ENCODE results near the gene ZNF2. TPM values are rescaled to one million over a fixed set of nuclear protein-coding genes. Genes with fewer than 3 reads are reported as not detected.

The ZNF2 gene
- total and polyA plus RNA-seq, 2 of the 13 experiments (the other 11 are each of a cell fraction or from before 2014, with no cell fraction given), result 4.3 to 6.1 TPM

DNA sequence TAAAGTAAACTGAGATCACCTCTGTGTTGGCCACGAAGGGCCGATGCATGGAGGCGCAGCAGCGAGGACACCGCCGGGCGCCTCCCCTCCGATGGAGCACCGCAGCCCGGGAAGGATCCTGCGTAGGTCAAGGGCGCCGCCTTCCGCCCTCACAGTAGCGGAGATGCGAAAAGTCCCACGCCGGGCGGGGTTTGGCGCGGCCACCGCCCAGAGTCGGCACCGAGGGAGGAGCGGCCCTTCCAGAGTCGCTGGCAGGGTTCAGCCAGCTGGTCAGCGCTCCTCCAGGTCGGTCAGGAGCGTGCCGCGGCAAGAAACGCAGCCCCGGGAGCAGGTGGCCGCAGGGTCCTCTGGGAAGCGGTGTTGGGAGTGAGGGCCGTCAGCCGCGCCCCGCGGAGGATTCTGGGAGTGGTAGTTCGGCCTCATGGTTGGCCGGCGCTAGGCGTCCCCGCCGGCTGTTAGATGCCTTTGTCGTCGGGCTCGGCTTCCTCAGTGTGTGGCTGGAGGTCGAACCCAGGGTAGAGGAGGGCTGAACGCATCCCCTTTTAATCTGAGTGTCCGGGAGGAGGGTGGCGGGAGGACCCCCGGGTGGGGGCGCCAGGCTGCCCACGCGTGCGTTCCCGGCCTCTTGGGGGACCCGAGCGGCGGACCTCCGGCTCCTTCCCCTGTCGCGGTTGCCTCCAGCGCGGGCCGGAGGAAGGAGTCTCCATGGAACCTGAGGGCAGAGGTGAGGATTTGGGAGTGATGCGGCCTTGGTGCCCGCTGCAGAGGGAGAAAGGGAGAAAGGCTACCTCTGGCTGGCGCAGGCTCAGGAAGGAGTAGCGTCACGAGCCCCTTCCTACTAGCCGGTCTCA is 41.7 kb downstream of the ZNF2 start, which contains the start of gene ZNF892 (continued):
- TF ChIP-seq PITX1 (CRISPR knock-in tag; IDR thresholded peaks at IDR 0.05), result peak; percentile 36; the same call in 1 of the 2 replicates
- TF ChIP-seq, protein P1, sequence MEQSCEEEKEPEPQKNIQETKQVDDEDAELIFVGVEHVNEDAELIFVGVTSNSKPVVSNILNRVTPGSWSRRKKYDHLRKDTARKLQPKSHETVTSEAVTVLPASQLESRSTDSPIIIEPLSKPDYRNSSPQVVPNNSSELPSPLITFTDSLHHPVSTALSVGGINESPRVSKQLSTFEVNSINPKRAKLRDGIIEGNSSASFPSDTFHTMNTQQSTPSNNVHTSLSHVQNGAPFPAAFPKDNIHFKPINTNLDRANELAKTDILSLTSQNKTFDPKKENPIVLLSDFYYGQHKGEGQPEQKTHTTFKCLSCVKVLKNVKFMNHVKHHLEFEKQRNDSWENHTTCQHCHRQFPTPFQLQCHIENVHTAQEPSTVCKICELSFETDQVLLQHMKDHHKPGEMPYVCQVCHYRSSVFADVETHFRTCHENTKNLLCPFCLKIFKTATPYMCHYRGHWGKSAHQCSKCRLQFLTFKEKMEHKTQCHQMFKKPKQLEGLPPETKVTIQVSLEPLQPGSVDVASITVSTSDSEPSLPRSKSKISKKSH (CRISPR knock-in tag; IDR thresholded peaks at IDR 0.05; ENCODE audit: borderline replicate concordance), result peak; percentile 81
- peak; percentile 56; the same call in 1 of the 2 replicates for TF ChIP-seq KAT8 (CRISPR knock-in tag; IDR thresholded peaks at IDR 0.05)
- peak; percentile 61; the same call in 1 of the 2 replicates for TF ChIP-seq HOXA5 (CRISPR knock-in tag; IDR thresholded peaks at IDR 0.05)
- TF ChIP-seq, protein P2, sequence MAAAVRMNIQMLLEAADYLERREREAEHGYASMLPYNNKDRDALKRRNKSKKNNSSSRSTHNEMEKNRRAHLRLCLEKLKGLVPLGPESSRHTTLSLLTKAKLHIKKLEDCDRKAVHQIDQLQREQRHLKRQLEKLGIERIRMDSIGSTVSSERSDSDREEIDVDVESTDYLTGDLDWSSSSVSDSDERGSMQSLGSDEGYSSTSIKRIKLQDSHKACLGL (CRISPR knock-in tag; IDR thresholded peaks at IDR 0.05), result 0 out of 2 replicates have a peak, but pooled peaks have one; percentile 23
- TF ChIP-seq, protein P3, sequence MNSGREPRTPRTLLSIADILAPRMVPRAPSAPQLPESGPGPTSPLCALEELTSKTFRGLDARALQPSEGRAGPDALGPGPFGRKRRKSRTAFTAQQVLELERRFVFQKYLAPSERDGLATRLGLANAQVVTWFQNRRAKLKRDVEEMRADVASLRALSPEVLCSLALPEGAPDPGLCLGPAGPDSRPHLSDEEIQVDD (CRISPR knock-in tag; IDR thresholded peaks at IDR 0.05; ENCODE audit: borderline replicate concordance), result peak; percentile 70; the same call in 1 of the 2 replicates
- 0 out of 2 replicates have a peak, but pooled peaks have one; percentile 50 for TF ChIP-seq ZNF431 (CRISPR knock-in tag; IDR thresholded peaks at IDR 0.05; ENCODE audit: borderline replicate concordance, low read depth)
- TF ChIP-seq, protein P4, sequence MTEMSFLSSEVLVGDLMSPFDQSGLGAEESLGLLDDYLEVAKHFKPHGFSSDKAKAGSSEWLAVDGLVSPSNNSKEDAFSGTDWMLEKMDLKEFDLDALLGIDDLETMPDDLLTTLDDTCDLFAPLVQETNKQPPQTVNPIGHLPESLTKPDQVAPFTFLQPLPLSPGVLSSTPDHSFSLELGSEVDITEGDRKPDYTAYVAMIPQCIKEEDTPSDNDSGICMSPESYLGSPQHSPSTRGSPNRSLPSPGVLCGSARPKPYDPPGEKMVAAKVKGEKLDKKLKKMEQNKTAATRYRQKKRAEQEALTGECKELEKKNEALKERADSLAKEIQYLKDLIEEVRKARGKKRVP (CRISPR knock-in tag; IDR thresholded peaks at IDR 0.05), result no peak
- peak; percentile 37; the same call in 1 of the 2 replicates for TF ChIP-seq SRY (CRISPR knock-in tag; IDR thresholded peaks at IDR 0.05)
- TF ChIP-seq, protein P5, sequence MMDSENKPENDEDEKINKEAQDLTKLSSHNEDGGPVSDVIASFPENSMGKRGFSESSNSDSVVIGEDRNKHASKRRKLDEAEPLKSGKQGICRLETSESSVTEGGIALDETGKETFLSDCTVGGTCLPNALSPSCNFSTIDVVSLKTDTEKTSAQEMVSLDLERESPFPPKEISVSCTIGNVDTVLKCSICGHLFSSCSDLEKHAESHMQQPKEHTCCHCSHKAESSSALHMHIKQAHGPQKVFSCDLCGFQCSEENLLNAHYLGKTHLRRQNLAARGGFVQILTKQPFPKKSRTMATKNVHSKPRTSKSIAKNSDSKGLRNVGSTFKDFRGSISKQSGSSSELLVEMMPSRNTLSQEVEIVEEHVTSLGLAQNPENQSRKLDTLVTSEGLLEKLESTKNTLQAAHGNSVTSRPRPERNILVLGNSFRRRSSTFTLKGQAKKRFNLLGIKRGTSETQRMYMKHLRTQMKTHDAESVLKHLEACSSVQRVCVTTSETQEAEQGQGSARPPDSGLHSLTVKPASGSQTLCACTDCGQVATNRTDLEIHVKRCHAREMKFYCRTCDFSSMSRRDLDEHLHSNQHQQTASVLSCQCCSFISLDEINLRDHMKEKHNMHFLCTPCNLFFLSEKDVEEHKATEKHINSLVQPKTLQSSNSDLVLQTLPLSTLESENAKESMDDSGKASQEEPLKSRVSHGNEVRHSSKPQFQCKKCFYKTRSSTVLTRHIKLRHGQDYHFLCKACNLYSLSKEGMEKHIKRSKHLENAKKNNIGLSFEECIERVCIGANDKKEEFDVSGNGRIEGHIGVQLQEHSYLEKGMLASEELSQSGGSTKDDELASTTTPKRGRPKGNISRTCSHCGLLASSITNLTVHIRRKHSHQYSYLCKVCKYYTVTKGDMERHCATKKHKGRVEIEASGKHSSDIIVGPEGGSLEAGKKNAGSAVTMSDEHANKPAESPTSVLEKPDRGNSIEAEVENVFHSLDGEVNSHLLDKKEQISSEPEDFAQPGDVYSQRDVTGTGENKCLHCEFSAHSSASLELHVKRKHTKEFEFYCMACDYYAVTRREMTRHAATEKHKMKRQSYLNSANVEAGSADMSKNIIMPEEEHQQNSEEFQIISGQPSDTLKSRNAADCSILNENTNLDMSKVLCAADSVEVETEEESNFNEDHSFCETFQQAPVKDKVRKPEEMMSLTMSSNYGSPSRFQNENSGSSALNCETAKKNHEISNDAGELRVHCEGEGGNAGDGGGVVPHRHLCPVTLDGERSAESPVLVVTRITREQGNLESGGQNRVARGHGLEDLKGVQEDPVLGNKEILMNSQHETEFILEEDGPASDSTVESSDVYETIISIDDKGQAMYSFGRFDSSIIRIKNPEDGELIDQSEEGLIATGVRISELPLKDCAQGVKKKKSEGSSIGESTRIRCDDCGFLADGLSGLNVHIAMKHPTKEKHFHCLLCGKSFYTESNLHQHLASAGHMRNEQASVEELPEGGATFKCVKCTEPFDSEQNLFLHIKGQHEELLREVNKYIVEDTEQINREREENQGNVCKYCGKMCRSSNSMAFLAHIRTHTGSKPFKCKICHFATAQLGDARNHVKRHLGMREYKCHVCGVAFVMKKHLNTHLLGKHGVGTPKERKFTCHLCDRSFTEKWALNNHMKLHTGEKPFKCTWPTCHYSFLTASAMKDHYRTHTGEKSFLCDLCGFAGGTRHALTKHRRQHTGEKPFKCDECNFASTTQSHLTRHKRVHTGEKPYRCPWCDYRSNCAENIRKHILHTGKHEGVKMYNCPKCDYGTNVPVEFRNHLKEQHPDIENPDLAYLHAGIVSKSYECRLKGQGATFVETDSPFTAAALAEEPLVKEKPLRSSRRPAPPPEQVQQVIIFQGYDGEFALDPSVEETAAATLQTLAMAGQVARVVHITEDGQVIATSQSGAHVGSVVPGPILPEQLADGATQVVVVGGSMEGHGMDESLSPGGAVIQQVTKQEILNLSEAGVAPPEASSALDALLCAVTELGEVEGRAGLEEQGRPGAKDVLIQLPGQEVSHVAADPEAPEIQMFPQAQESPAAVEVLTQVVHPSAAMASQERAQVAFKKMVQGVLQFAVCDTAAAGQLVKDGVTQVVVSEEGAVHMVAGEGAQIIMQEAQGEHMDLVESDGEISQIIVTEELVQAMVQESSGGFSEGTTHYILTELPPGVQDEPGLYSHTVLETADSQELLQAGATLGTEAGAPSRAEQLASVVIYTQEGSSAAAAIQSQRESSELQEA (CRISPR knock-in tag; IDR thresholded peaks at IDR 0.05; ENCODE audit: not compliant biosample characterization), result peak; percentile 34
- TF ChIP-seq, protein P6, sequence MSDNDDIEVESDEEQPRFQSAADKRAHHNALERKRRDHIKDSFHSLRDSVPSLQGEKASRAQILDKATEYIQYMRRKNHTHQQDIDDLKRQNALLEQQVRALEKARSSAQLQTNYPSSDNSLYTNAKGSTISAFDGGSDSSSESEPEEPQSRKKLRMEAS (IDR thresholded peaks at IDR 0.05), result peak; percentile 66
- TF ChIP-seq, protein P7, sequence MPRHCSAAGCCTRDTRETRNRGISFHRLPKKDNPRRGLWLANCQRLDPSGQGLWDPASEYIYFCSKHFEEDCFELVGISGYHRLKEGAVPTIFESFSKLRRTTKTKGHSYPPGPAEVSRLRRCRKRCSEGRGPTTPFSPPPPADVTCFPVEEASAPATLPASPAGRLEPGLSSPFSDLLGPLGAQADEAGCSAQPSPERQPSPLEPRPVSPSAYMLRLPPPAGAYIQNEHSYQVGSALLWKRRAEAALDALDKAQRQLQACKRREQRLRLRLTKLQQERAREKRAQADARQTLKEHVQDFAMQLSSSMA (CRISPR knock-in tag; IDR thresholded peaks at IDR 0.05), result 0 out of 2 replicates have a peak, but pooled peaks have one; percentile 52

Measured in HepG2 (cell line).